SK-N-SH (cell line): ENCODE data around the gene ZNF410. TPM values are rescaled to one million over a fixed set of nuclear protein-coding genes. Genes with fewer than 3 reads are reported as not detected.
"Not testable (repeated sequence)": the region's sequence is repeated elsewhere in the genome, so short reads cannot be mapped to it uniquely, and the experiment has no call there.

ENCODE experiments used
- CTCF ChIA-PET: fragments of 300-600, 350-600 bp; formaldehyde crosslinking; extraction: SDS; loops from one replicate; lab custom pipeline; 2021; lab: Yijun Ruan, JAX
- POLR2A ChIA-PET: fragments of 350-600 bp; sonication (Branson Sonifier 250); formaldehyde crosslinking; extraction: SDS; loops from one replicate; lab custom pipeline; 2020; ENCODE audit warnings: antibody characterized with exemption, inconsistent platforms; lab: Yijun Ruan, JAX
- DNase-seq: peaks from one replicate; pipeline ENCODE4 v3.0.0; 2012
- H2AFZ ChIP-seq: fragments of 200-600 bp; sonication (generic); 2 replicates; pipeline ENCODE4 v1.8.1; 2016; ENCODE audit warnings: antibody characterized with exemption, mild to moderate bottlenecking, low read depth
- H3F3A ChIP-seq: fragments of 200-600 bp; sonication (generic); replicated peaks from 2 replicates; pipeline ENCODE3; 2016; ENCODE audit warnings: antibody characterized with exemption, mild to moderate bottlenecking; ENCODE audit not compliant: insufficient read depth
- H3K27ac ChIP-seq, 2 experiments: fragments of 200-500 bp in 1 of 2; fragments of 200-600 bp in 1 of 2; sonication (Bioruptor generic) in 1 of 2; sonication (generic), shearing (Covaris generic) in 1 of 2; 2 replicates each; pipeline versions ENCODE4 v1.5.1 to v1.6.1; 2014 to 2016; ENCODE audit warnings: low read depth in 2 of 2, inconsistent platforms in 1 of 2, low read length in 1 of 2, mild to moderate bottlenecking in 1 of 2, mixed read lengths in 1 of 2
- H3K27me3 ChIP-seq: fragments of 200-600 bp; sonication (generic), shearing (Covaris generic); 2 replicates; pipeline ENCODE4 v1.6.1; 2016; ENCODE audit warnings: mixed run types; ENCODE audit not compliant: insufficient read depth
- H3K36me3 ChIP-seq, 2 experiments: fragments of 200-500 bp in 1 of 2; fragments of 200-600 bp in 1 of 2; sonication (Bioruptor generic) in 1 of 2; sonication (generic) in 1 of 2; replicated peaks in 1 of 2; 2 replicates each; pipeline versions ENCODE3 to v1.5.1; 2014 to 2016; ENCODE audit warnings: low read length in 1 of 2, mild to moderate bottlenecking in 1 of 2; ENCODE audit not compliant: insufficient read depth in 2 of 2, control insufficient read depth in 1 of 2
- H3K4me1 ChIP-seq, 2 experiments: fragments of 200-500 bp in 1 of 2; fragments of 200-600 bp in 1 of 2; sonication (Bioruptor generic) in 1 of 2; sonication (generic), shearing (Covaris generic) in 1 of 2; 2 replicates each; pipeline versions ENCODE4 v1.5.1 to v1.6.1; 2014 to 2016; ENCODE audit warnings: low read depth in 1 of 2, low read length in 1 of 2, mixed run types in 1 of 2; ENCODE audit not compliant: insufficient read depth in 2 of 2, control insufficient read depth in 1 of 2
- H3K4me2 ChIP-seq: fragments of 200-600 bp; sonication (generic), shearing (Covaris generic); 2 replicates; pipeline ENCODE4 v1.6.1; 2017; ENCODE audit warnings: mixed run types
- H3K4me3 ChIP-seq, 2 experiments: fragments of 200-500 bp in 1 of 2; fragments of 200-600 bp in 1 of 2; sonication (Bioruptor generic) in 1 of 2; sonication (generic), shearing (Covaris generic) in 1 of 2; 2 replicates each; pipeline versions ENCODE4 v1.5.1 to v1.8.1; 2014 to 2016; ENCODE audit warnings: low read depth in 2 of 2, inconsistent platforms in 1 of 2, low read length in 1 of 2, mild to moderate bottlenecking in 1 of 2, mixed read lengths in 1 of 2, moderate library complexity in 1 of 2
- H3K79me2 ChIP-seq: fragments of 200-600 bp; sonication (generic); 2 replicates; pipeline ENCODE4 v1.8.1; 2017; ENCODE audit warnings: mild to moderate bottlenecking; ENCODE audit not compliant: insufficient read depth
- H3K9ac ChIP-seq: fragments of 200-600 bp; sonication (generic); 2 replicates; pipeline ENCODE4 v1.6.1; 2017; ENCODE audit warnings: mixed run types
- H3K9me2 ChIP-seq: fragments of 200-600 bp; sonication (generic); 2 replicates; pipeline ENCODE4 v1.6.1; 2017; ENCODE audit warnings: mixed run types
- H3K9me3 ChIP-seq: fragments of 200-600 bp; sonication (generic); 2 replicates; pipeline ENCODE4 v1.6.1; 2017; ENCODE audit warnings: mixed run types, mild to moderate bottlenecking, moderate library complexity
- H4K20me1 ChIP-seq: fragments of 200-600 bp; sonication (generic); 2 replicates; pipeline ENCODE4 v1.6.1; 2017; ENCODE audit warnings: mild to moderate bottlenecking, mixed run types; ENCODE audit not compliant: insufficient read depth
- CTCF ChIP-seq: fragments of 200-600 bp; sonication (generic); IDR thresholded peaks from 2 replicates; pipeline ENCODE4 v1.6.1; 2017; ENCODE audit warnings: antibody characterized with exemption, mild to moderate bottlenecking, moderate library complexity
- FOXJ3 ChIP-seq: sonication (generic); formaldehyde crosslinking; IDR thresholded peaks from 2 replicates; pipeline ENCODE4 v1.5.1; 2020; ENCODE audit warnings: mild to moderate bottlenecking, missing genetic modification reagents
- GABPA ChIP-seq: IDR thresholded peaks from 2 replicates; pipeline ENCODE4 v1.4.0; 2012; ENCODE audit warnings: low read depth, mild to moderate bottlenecking
- JUND ChIP-seq: IDR thresholded peaks from 2 replicates; pipeline ENCODE4 v1.4.0; 2012
- MXI1 ChIP-seq: IDR thresholded peaks from 2 replicates; pipeline ENCODE4 v1.6.1; 2012; ENCODE audit warnings: mild to moderate bottlenecking, low read depth, low read length, improper control_type of control experiment
- REST ChIP-seq: IDR thresholded peaks from 2 replicates; pipeline ENCODE4 v1.6.1; 2012; ENCODE audit warnings: mild to moderate bottlenecking, low read depth, low read length, moderate library complexity
- RFX5 ChIP-seq: IDR thresholded peaks from 2 replicates; pipeline ENCODE4 v1.6.1; 2012; ENCODE audit warnings: mild to moderate bottlenecking, improper control_type of control experiment, low read length
- RXRA ChIP-seq: IDR thresholded peaks from 2 replicates; pipeline ENCODE4 v1.4.0; 2012; ENCODE audit warnings: low read depth, mild to moderate bottlenecking, borderline replicate concordance
- TCF12 ChIP-seq: IDR thresholded peaks from 2 replicates; pipeline ENCODE4 v1.4.0; 2012
- TEAD4 ChIP-seq: IDR thresholded peaks from 2 replicates; pipeline ENCODE4 v1.4.0; 2012; ENCODE audit warnings: mild to moderate bottlenecking, borderline replicate concordance; ENCODE audit not compliant: insufficient read depth
- WGBS: methylation state at CpG from one replicate; pipeline ENCODE4 v1.1.6; 2017; ENCODE audit warnings: low lambda C conversion rate; 5-methylcytosine and 5-hydroxymethylcytosine counted together
- polyA plus RNA-seq, 3 experiments: library from polyadenylated mRNA; depleted of rRNA; stranded (reverse); fragments of >200 nt; gene quantifications; 2 replicates each; pipeline ENCODE4 v1.2.3, GENCODE V29; 2012
- TF ChIP-seq, protein P1 (sequence below): IDR thresholded peaks from 2 replicates; pipeline ENCODE4 v1.4.0; 2012; ENCODE audit warnings: low read depth, borderline replicate concordance
- TF ChIP-seq, protein P2 (sequence below): IDR thresholded peaks from 2 replicates; pipeline ENCODE4 v1.4.0; 2012; ENCODE audit warnings: low read depth

The ZNF410 gene
- polyA plus RNA-seq, 1 of the 3 experiments (the other 2 are of a cell fraction): 22.8 TPM

GRCh38 chr14:73913256-73913655, 26.6 kb downstream of the ZNF410 start:
- H3K9me3 ChIP-seq: no peaks in the 10 kb centered on the region
- no peak for DNase-seq
- peaks cover 46 to 69% of the 10 kb centered on the region in 2 experiments for H3K36me3 ChIP-seq
- no peaks in the 10 kb centered on the region for H3K4me1 ChIP-seq
- H3K27me3 ChIP-seq: no peaks in the 10 kb centered on the region
- ChIA-PET CTCF (no interaction called here), POLR2A (interaction anchor here (0.7 kb wide), 1 partner anchor 16 kb away, joined by 3 read pairs; no protein-coding TSS in a partner anchor)
- 96% methylated on average over 3 of the region's 3 CpGs for WGBS
- H3K27ac ChIP-seq: no peak overlapping the region
- H2AFZ ChIP-seq: no peak overlapping the region
- no peaks in the 10 kb centered on the region for H3K9me2 ChIP-seq
- H3K79me2 ChIP-seq: peaks cover 66% of the 10 kb centered on the region
- TF ChIP-seq MXI1 (no peak), TCF12 (no peak), CTCF (no peak)
- TF ChIP-seq, protein P1, sequence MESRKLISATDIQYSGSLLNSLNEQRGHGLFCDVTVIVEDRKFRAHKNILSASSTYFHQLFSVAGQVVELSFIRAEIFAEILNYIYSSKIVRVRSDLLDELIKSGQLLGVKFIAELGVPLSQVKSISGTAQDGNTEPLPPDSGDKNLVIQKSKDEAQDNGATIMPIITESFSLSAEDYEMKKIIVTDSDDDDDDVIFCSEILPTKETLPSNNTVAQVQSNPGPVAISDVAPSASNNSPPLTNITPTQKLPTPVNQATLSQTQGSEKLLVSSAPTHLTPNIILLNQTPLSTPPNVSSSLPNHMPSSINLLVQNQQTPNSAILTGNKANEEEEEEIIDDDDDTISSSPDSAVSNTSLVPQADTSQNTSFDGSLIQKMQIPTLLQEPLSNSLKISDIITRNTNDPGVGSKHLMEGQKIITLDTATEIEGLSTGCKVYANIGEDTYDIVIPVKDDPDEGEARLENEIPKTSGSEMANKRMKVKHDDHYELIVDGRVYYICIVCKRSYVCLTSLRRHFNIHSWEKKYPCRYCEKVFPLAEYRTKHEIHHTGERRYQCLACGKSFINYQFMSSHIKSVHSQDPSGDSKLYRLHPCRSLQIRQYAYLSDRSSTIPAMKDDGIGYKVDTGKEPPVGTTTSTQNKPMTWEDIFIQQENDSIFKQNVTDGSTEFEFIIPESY: no peak
- TF ChIP-seq, protein P2, sequence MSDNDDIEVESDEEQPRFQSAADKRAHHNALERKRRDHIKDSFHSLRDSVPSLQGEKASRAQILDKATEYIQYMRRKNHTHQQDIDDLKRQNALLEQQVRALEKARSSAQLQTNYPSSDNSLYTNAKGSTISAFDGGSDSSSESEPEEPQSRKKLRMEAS: no peak
- 0 out of 2 replicates have a peak, but pooled peaks cover 6% of the 10 kb centered on the region for H4K20me1 ChIP-seq
- H3K4me3 ChIP-seq: no peak overlapping the region
- H3K4me2 ChIP-seq: no peak overlapping the region
- no peak overlapping the region for H3K9ac ChIP-seq
- H3F3A ChIP-seq: peaks cover 25% of the 10 kb centered on the region

- Histone ChIP-seq H3K79me2 (peaks cover 70% of the 10 kb centered on the region), H3K27ac (no peak overlapping the region), H3K9me2 (no peaks in the 10 kb centered on the region), H3K9ac (no peak overlapping the region), H3K4me2 (no peak overlapping the region), H3F3A (peaks cover 8% of the 10 kb centered on the region), H3K36me3 (peaks cover 34 to 69% of the 10 kb centered on the region in 2 experiments), H2AFZ (no peak overlapping the region), H3K27me3 (no peaks in the 10 kb centered on the region), H3K9me3 (no peaks in the 10 kb centered on the region), H3K4me1 (no peaks in the 10 kb centered on the region), H4K20me1 (0 out of 2 replicates have a peak, but pooled peaks cover 6% of the 10 kb centered on the region), H3K4me3 (no peak overlapping the region)
- POLR2A ChIA-PET: no interaction called here
- 96% methylated on average over 6 of the region's 6 CpGs for WGBS
- DNase-seq: no peak
- CTCF ChIA-PET: no interaction called here
- TF ChIP-seq TEAD4 (no peak), RFX5 (no peak), FOXJ3 (no peak), RXRA (no peak), GABPA (no peak), JUND (no peak), REST (no peak)
Measured at GRCh38 chr14:73916324-73916723, 29.7 kb downstream of the ZNF410 start.

DNA sequence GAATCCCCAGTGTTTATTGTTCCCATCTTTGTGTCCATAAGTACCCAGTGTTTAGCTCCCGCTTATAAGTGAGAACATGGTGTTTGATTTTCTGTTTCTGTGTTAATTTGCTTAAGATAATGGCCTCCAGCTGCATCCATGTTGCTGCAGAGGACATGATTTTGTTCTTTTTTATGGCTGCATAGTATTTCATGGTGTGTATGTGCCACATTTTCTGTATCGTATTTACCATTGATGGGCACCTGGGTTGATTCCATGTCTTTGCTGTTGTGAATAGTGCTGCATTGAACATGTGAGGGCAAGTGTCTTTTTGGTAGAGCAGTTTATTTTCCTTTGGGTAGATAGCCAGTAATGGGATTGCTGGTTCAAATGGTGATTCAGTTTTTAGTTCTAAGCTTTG, 32.8 kb downstream of the ZNF410 start:
- POLR2A ChIA-PET: not testable (repeated sequence)

More for the DNA sequence above, 32.8 kb downstream of the ZNF410 start:
- not testable (repeated sequence) for H3F3A ChIP-seq, DNase-seq, H3K27me3 ChIP-seq, H3K9ac ChIP-seq, H3K4me1 ChIP-seq, H3K4me3 ChIP-seq, H3K27ac ChIP-seq, H4K20me1 ChIP-seq, H3K4me2 ChIP-seq, H2AFZ ChIP-seq, H3K9me3 ChIP-seq, H3K9me2 ChIP-seq
- WGBS: 92% methylated on average over 2 of the region's 2 CpGs
- CTCF ChIA-PET: interaction anchor here (0.7 kb wide), 1 partner anchor 85 kb away, joined by 3 read pairs; no protein-coding TSS in a partner anchor
- H3K36me3 ChIP-seq: peaks cover 49 to 77% of the 10 kb centered on the region in 2 experiments
- peaks cover 42% of the 10 kb centered on the region for H3K79me2 ChIP-seq
